NCI-H748 treated with DMSO at 0.1 percent for 48 hours (cell line): Measurements from ENCODE around the gene NKPD1.
"Not testable (repeated sequence)": the region's sequence is repeated elsewhere in the genome, so short reads cannot be mapped to it uniquely, and the experiment has no call there.

ENCODE experiments used
- DNase-seq: peaks from one replicate; lab custom pipeline; 2025; lab: John Stamatoyannopoulos, UW

The NKPD1 gene

DNA sequence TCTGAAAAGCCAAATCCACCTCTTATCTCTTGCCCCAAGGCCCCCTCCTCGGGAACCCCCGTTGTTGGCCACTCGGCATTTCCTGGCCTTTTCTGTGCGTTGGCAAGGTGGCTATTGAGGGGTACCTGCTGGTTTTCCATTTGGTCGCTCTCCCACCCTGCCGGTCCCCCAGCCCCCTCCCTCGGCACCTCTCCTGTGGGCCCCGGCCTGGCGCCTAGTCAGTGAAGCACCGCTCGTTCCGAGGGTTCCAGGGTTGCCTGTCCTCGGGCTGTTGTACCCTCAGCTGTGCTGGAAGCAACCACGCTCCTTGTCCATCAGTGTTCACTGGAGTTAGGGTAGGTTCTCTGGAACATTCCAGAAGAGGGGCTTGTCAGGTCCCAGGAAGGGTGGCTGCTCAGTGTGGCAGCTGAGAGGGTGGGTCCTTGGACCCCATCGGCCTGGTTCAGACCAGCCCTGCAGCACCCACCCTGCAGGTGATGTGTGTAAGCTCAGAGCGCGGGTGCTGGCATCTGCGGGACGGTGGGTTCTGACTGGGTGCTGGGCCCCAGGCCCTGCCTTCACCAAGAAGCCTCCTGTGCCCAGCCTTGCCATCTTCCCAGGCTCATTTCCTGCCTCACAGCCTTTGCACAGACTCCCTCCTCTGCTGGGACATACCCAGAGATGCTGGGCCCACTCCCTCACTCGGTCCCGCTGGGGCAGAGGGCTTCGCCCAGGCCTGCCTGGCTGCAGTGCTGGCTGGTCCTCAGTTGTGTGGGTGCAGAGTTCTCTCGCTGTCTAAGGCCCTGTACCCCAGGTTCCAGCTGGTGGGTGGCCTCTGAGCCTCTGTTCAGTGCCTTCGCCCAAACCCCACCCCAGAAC is 21.3 kb downstream of the NKPD1 start:
- no peak for DNase-seq

DNA sequence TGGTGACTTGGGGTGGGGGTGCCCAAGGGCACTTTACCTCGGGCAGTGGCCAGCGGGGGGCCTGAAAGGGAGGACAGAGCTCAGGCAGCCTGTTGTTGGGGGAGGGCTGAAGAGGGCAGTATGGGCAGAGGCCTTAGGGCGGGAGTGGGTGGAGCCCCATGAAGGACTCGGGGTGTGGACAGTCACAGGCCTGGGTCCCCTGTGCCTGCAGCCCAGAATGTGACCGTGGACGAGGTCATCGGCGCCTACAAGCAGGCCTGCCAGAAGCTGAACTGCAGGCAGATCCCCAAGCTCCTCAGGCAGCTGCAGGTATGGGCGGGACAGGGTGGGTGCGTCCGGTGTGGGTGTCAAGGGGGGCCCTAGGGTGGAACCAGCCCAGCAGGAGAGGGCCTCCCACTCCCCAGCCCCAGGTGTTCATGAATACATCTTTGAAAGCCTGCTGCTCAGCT is 22.5 kb downstream of the NKPD1 start:
- DNase-seq: no peak

DNA sequence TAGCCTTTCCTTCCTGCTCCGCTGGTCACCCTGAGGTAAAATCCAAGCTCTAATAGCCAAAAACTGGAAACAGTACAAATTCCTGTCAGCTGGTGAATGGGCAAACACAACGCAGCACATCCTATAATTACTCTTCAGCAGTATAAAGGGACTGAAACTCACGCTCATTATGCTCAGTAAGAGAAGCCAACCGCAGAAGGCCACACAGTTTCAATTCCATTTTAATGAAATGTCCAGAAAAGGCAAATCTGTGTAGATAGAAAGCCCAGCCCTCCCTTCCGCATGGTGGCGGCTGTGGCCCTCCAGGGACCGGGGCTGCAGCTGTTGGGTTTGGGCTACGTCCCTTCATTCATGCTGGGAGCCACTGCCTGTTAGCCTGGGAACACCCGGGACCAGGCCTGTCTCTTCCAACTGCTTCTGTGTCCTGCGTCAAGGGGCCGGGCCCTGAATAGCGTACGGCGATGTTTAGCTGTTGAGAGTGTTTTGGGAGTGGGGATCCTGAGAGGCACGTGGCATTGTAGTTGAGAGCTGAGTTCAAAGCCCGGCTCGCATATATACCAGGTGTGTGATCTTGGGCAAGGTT is 23.5 kb downstream of the NKPD1 start:
- no peak for DNase-seq

DNA sequence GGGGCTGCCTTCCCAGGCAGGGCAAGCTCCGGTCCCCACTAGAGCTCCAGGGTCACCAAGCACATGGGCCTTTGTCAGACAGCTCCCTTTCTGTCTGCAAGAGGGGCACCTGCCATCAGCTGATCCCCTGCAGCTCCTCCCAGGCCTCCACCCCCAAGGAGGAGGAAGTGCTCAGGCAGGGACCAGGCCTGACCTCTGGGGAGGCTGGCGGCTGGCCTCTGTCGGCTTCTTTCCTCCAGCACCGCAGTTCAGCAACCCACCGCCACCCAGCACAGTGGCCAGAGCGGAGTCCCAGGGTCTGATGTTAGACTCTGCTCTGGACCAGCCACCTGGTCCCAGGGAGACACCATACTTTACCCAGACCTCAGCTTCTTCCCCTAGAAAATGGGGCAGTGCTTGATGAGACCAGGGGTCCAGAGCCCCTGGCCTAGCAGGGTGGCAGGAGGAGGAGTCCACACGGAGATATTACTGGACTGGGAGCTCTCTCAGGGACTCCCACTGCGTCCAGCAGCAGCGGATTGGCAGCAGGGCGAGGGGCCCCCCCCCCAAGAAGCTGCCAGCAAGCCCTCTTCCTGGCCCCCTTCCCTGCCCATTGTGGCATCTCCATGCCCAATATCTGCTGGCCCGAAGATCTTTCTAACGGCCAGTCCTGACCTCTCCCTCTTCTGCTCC is 24.1 kb downstream of the NKPD1 start:
- DNase-seq: no peak

DNA sequence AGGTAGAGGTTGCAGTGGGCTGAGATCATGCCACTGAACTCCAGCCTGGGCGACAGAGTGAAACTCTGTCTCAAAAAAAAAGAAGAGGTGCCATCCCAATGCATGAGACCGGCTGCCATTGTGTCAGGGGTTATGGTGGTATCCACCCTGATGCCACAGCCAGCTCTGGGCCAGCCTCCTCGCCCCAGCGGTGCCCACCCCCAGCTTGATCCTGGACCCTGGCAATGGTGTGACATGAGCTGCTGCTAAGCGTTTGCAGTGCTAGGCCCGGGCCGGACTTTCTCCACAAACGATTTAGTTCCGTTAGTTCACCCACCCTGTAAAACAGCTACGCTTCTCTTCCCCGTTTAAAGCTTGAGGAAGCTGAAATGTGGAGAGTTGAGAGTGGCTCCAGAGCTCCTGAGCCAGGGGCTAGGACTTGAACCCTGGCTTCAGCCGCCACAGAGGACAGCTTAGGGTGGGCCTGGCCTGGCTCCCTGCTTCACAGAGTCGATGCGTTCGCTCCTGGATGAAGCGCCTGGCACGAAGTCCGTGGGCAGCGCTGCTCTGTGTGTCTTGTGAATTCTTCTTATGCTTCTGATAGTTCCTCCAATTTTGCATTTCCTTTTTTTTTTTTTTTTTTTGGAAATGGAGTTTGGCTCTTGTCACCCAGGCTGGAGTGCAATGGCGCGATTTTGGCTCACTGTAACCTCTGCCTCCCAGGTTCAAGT is 25.5 kb downstream of the NKPD1 start:
- no peak for DNase-seq

DNA sequence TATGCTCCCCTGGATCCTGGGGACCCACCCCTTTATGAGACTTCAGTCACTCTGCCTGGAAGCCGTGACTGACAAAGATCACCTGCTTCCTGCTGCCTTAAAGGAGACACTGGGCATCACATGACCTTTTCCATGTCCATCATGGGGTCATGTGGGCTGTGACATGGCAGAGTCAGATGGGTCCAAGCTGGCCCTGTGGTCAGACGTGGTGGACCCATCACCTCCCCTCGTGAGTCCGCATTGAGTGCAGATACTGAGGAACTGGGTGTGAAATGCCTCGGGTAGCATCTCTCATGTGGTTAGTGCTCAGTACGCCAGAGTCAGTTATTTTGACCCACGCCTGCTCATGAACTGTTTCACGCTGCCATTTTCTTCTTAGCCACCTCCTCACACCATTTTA is 27.1 kb downstream of the NKPD1 start:
- DNase-seq: no peak

DNA sequence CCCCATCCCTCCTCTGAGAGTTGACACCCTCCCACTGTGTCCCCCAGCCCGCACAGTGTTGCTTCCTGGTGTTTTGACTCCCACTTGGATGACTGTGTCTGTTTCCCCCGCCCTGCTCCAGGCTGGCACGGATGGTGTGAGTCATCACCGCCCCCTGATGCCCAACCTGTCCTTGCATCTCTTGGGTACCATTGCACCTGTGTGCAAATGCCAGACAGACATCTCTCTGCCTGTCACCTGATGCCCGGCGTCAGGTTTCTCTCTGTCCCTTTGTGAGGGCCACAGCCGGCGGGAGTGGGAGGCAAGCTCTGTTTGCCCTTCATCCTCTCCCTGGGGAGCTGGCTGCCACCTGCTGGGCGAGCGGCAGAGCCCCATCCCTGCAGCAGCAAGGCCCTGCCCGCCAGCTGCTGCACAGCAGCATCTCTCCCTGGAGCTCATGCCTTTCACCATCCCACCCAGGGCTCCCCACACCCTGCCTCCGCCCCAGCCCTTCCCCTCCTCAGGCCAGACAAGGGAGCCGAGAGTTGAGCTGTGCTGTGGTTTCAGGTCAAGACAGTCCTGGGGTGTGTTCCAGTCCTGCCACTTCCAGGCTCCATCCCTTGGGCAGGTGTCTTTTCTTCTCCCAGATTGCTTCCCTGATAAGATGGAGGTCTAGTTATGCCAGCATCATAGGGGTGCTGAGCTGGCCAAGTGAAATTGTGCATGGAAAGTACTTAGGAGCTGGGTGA is 29.7 kb downstream of the NKPD1 start:
- DNase-seq: peak; percentile 87

DNA sequence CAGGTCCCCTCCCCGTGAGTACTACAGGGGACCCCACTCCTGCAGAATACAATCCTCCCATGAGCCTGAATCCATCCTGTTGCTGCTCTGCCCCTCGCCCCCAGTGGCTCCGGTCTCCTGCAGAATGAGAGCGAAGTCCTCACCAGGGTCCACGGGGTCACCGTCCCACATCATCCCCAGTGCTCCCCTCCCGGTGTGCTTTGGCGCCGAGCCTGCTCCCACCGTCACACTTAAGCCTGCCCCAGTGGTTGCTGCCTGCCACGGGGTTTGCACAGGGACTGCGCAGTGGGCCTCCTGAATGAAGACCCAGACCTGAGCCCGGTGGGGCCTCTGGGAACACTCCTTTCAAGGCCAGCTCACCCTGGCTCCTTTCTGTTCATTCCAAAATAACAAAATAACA is 30.5 kb downstream of the NKPD1 start:
- DNase-seq: no peak

DNA sequence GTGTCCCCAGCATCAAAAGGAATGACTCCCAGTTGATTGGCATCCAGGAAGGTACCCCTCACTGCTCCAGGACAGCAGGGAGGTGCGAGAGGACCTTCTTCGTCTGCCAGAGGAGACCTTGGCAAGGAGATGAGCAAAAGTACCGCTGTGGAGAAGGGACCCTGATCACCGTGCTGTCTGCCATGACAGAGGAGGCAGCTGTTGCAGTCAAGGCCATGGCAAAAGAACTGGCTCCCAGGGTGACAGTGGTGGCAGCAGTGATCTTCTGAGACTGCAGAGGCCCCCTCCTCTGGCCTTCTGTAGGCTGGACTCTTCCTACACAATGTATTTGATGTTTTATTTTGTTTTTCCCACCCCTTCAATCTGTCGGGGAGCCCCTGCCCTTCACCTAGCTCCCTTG is 32.0 kb downstream of the NKPD1 start:
- no peak for DNase-seq

DNA sequence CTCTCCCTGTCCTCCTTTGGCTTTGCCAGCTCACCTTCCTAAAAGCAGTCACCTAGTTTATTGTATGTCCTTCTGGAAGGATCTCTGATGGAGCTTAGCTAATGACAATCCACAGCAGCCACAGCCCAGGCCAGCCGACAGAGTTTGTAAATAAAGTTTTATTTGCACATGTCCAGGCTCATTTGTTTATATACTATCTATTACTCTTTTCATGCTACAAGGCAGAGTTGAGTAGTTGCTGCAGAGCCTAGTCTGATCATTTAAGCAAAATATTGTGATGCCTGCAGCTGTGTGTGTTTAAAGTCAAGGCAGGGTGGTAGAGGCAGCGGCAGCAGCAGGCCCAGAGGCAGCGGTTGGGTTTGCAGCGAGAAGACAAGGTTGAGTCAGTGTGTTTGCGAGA is 32.6 kb downstream of the NKPD1 start:
- no peak for DNase-seq

DNA sequence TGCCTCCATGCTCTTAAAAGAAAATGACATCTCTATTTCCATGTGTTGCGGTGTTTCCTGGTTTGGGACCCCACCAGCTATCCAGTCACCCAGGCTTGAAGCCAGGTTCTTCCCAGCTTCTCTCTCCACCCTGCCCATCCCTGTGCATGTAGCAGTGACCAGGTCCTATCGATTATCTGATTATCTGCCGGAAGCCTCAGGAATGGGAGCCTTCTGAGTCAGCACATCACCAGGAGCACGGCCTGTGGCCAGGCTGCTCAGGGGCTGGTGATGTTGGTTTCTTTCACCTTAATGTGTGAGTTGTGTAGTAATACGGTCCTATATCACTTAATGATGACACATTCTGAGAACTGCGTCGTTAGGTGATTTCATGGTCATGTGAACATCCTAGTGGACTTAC is 34.1 kb downstream of the NKPD1 start:
- no peak for DNase-seq

DNA sequence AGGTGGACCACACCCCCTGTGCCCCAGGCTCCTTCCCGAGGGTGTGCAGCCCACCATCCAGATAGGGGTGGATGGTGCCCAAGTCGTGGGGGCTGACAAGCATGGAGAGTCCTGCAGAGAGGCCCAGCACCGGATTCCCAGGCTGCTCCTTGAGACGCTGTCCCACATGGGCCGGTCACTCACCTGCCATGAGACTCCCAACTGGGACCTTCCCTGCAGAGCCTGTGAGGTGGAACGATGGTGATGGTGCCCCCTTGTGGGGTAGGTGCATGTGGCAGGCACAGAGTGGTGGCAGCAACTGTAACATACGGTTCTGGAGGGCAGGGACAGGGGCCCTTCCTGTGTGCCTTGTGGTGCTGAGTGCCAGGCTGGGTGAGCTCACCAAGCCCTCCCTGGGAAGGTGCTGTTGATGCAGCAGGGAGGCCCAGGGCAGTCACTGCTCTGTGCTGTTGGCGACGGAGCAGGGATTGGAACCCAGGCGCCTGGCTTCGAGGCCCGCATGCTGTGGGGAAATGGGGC is 34.7 kb downstream of the NKPD1 start:
- DNase-seq: no peak

DNA sequence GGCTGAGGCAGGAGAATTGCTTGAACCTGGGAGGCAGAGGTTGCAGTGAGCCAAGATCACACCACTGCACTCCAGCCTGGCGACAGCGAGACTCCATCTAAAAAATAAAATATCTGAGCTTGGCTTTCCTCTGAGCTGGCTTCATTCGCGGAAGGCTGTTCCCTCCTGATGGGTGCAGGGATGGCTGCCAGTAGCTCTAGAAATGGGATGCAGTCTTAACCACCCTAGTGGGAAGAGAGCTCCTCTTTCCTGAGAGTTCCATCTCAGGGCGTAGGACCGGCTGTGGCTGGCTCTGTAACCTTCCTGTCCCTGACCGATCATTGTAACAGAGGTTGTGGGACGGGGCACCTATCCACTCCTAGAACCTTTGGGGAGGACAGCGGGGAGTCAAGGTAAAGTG is 35.4 kb downstream of the NKPD1 start:
- DNase-seq: no peak

DNA sequence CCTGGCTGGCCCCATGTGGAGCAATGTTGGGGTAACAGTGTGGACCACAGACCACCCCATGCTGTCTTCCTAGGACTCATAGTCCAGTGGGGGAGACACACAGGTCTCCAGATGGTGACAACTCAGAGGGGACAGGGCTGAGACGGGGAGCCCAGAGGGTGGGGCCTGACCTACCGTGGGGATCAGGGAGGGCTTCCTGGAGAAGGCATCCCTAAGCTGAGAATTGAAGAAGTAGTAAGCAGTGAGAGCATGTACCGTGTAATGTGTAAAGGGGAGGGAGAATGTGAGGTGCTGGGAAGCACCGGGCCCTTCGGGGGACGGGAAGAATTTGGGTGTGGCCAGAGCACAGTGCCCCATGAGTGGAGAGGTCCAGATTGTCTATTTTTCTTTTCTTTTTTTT is 36.8 kb downstream of the NKPD1 start:
- DNase-seq: no peak

DNA sequence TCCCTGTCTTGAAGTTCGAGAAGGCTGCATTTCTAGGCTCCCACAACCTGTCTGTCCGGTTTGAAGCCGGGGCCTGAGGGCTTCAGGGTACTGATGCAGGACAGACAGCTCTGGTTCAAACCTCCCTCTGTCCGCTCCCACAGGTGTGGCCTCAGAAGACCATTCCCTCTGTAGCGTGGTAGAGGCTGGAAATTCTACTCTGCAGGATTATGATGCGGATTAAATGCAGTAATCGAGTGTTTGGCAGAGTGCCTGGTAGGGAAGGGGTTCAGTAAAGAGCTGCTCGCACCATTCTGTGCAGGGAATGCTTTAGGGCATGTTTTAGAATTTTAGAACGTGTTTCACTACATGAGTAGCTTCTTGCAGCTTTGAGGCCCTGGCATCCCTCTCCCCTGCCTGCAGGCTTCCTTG is 37.3 kb downstream of the NKPD1 start:
- no peak for DNase-seq

DNA sequence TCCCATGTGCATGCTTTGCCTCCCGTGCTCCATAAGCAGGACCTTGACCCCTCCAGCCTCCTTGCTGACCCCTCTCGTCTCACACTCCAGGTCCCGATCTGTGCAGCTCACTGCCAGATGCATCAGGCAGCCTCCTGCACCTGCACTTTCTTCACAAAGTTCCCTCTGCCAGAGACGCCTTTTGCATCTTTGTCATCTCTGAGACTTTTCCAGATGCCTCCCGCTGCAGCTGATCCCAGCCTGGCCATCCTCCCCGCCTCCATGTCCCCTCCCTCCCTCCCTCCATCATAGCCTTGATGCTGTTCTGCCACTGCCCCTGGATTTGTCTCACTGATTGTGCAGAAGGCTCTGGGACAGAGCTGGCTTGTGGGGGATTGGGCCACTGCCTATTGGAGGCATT is 38.0 kb downstream of the NKPD1 start:
- no peak for DNase-seq

DNA sequence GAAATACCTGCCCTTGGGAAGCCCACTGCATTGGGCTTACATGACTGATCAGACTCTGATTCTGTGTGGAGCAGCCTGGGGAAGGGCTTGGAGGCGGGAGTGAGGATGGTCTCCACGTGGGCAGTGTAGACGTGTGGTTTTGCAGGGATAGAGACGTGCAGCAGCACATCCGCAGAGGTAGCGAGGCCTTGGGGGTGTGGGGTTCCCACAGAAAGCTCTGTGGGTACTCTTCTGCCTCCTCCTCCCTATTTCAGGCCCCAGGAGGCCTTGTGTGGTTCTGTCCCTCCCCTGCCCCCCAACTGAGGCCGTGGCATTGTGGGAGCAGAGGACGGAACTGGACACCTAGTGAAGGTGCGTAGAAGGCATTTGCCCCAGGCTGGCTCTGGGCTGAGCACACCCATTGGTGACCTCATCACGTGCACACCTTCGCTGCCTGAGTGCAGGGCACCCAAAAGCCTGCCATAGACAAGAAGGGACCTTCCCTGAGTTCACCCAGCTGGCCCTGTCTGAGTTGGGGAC is 38.9 kb downstream of the NKPD1 start:
- DNase-seq: no peak

DNA sequence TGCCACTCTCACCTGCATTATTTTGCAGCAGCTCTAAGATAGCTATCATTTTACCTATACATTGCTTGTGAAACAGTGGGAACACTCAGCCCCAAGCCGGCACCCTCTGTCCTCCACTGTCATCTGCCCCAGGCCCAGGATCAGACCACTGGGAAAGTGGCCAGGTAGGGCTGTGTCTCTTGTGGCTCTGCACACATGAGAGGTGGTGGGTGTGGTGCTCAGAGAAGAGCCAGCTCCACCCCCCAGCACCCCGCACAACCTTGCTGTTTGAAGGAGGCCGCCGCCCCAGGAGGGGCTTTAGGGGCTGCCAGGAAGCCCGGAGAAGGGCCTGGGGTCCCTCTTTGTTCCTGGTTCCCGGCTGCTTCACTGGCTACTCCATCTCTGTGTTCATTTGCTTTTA is 41.2 kb downstream of the NKPD1 start:
- no peak for DNase-seq

DNA sequence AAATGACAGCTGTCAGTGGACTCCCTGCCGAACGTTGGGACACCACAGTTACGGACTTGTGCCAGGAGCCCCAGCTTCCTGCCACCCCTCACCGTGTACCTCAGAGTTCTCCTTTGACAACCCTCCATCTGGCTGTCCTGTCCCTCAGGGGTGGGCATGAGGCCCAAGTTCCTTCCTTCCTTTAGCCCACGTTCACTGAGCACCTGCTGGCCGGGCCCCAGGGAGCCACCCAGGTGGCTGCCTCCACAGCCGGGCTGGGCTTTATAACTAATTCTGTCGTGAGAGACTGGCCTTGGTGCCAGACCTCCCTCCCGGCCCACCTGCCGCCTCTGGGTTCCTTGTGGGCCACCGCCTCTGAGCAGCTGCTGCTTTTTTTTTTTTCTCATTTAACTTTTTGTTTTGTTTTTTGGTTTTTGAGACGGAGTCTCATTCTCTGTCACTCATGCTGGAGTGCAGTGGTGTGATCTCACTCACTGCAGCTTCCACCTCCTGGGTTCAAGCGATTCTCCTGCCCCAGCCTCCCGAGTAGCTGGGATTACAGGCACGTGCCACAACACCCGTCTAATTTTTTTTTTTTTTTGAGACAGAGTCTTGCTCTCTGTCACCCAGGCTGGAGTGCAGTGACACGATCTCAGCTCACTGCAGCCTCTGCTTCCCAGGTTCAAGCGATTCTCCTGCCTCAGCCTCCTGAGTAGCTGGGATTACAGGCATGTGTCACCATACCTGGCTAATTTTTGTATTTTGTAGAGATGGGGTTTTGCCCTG is 42.0 kb downstream of the NKPD1 start:
- DNase-seq: not testable (repeated sequence)

DNA sequence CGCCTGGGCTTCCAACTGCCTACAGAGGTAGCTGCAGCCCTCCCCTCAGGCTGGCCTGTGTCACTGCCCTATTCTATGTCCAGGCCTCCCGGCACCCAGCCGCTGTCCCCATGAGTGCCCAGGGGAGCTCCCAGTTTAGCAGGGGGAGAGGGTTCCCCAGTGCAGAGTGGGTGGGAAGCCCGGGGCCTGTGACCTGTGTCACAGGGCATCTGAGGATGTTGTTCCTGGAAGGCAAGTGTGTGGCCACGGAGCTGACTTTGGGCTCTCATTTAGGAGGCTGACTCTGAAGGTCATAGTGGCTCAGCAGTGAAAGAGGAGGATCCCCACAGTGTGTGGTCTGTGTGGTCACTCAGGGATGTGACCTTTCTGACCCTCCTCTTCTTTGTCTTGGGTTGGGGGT is 42.7 kb downstream of the NKPD1 start:
- DNase-seq: no peak

DNA sequence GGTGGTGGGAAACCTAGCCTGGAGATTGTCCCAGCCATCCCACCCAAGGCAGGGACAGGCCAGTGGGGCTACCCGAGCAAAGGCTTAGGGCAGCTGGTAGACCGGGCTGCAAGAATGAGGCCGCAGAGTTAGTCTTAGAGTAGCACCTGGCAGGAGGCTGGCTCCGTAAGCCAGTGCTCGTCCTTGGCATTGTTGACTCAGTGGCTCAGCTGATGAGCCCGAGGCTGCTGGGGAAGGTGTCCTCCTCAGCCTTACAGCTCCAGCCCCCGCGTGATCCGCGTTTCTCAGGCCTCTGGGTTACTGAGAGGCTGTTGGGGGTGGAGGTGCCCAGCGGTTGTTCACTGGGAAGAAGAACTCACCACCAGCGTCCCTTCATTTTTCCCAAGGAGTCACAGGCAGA is 43.1 kb downstream of the NKPD1 start:
- DNase-seq: no peak
